CD8-positive, alpha-beta memory T cell (primary cell): Measurements from ENCODE around the gene NEIL3. TPM values are rescaled to one million over a fixed set of nuclear protein-coding genes. Genes with fewer than 3 reads are reported as not detected.
"Not testable (repeated sequence)": the region's sequence is repeated elsewhere in the genome, so short reads cannot be mapped to it uniquely, and the experiment has no call there.

Source experiments
- CTCF ChIA-PET: fragments of 350-600 bp; sonication (Branson Sonifier 250); formaldehyde crosslinking; loops from one replicate; lab custom pipeline; 2021; ENCODE audit warnings: antibody characterized with exemption; lab: Charles Lee
- POLR2A ChIA-PET: fragments of 350-600 bp; sonication (Branson Sonifier 250); formaldehyde crosslinking; loops from one replicate; lab custom pipeline; 2021; ENCODE audit warnings: antibody characterized with exemption; lab: Charles Lee
- DNase-seq, 5 donors: peaks; one replicate each; pipeline versions ENCODE4 v3.0.0 to v3.0.0-alpha.2; 2020 to 2022; ENCODE audit warnings: mixed read lengths in 1 of 5
- H3K27ac ChIP-seq: one replicate; pipeline ENCODE4 v1.7.0; 2013; ENCODE audit warnings: low read depth, mild to moderate bottlenecking, low read length, moderate library complexity
- H3K27me3 ChIP-seq: 2 replicates; pipeline ENCODE4 v1.7.0; 2013; ENCODE audit warnings: low read length, mild to moderate bottlenecking; ENCODE audit not compliant: insufficient read depth, poor library complexity, severe bottlenecking
- H3K36me3 ChIP-seq: 2 replicates; pipeline ENCODE4 v1.7.0; 2013; ENCODE audit warnings: mild to moderate bottlenecking, low read length, moderate library complexity; ENCODE audit not compliant: insufficient read depth
- H3K4me1 ChIP-seq: 2 replicates; pipeline ENCODE4 v1.7.0; 2013; ENCODE audit warnings: mild to moderate bottlenecking, low read length, moderate library complexity; ENCODE audit not compliant: insufficient read depth
- H3K4me3 ChIP-seq: 2 replicates; pipeline ENCODE4 v1.7.0; 2013; ENCODE audit warnings: mild to moderate bottlenecking, low read length
- H3K9me3 ChIP-seq: 2 replicates; pipeline ENCODE4 v1.7.0; 2013; ENCODE audit warnings: mild to moderate bottlenecking, low read length
- H3K27ac Mint-ChIP-seq, 8 donors: one replicate each; pipeline ENCODE4 v1.8.0; 2020 to 2021; ENCODE audit warnings: mixed read lengths in 8 of 8, mild to moderate bottlenecking in 6 of 8, inconsistent platforms in 3 of 8, moderate library complexity in 3 of 8
- H3K27me3 Mint-ChIP-seq, 2 donors: one replicate each; pipeline ENCODE4 v1.8.0; 2020 to 2021; ENCODE audit warnings: mixed read lengths in 2 of 2, mild to moderate bottlenecking in 1 of 2, moderate library complexity in 1 of 2
- H3K36me3 Mint-ChIP-seq, 3 donors: one replicate each; pipeline ENCODE4 v1.8.0; 2020 to 2021; ENCODE audit warnings: mixed read lengths in 3 of 3, inconsistent platforms in 1 of 3, mild to moderate bottlenecking in 1 of 3
- H3K4me1 Mint-ChIP-seq, 3 donors: one replicate each; pipeline ENCODE4 v1.8.0; 2020 to 2021; ENCODE audit warnings: mixed read lengths in 3 of 3, inconsistent platforms in 1 of 3, mild to moderate bottlenecking in 1 of 3
- H3K4me3 Mint-ChIP-seq, 7 donors: one replicate each; pipeline ENCODE4 v1.8.0; 2020 to 2021; ENCODE audit warnings: mixed read lengths in 7 of 7, mild to moderate bottlenecking in 6 of 7, moderate library complexity in 4 of 7, inconsistent platforms in 2 of 7
- H3K9me3 Mint-ChIP-seq, 5 donors: one replicate each; pipeline ENCODE4 v1.8.0; 2020 to 2022; ENCODE audit warnings: mixed read lengths in 5 of 5, mild to moderate bottlenecking in 3 of 5, moderate library complexity in 2 of 5, inconsistent platforms in 1 of 5
- polyA plus RNA-seq: library from polyadenylated mRNA; unstranded; fragments of 300-500 nt; fragmentation: Illumina TruSeq; gene quantifications from one replicate; pipeline ENCODE4 v1.2.3, GENCODE V29; 2021
- total RNA-seq, 2 experiments: library from RNA; stranded (reverse); gene quantifications; one replicate each; pipeline ENCODE4 v1.2.3, GENCODE V29; 2021

NEIL3 gene
- total and polyA plus RNA-seq, 3 experiments from 2014 or later, result 0.32 to 10.3 (median 9.9) TPM

DNA sequence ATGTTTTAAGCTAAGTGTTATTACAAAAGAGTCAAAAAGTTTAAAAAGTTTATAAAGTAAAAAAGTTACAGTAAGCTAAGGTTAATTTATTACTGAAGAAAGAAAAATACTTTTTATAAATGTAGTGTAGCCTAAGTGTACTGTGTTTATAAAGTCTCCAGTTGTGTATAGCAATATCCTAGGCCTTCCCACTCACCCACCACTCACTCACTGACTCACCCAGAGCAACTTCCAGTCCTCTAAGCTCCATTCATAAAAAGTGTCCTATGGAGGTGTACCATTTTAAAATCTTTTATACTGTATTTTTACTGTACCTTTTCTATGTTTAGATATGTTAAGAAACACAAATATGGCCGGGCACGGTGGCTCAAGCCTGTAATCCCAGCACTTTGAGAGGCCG is 4.8 kb upstream of the NEIL3 start:
- POLR2A ChIA-PET, H3K4me3 ChIP-seq, H3K27me3 Mint-ChIP-seq, H3K9me3 ChIP-seq, H3K27ac Mint-ChIP-seq, H3K9me3 Mint-ChIP-seq, H3K27ac ChIP-seq, H3K27me3 ChIP-seq, DNase-seq, H3K4me3 Mint-ChIP-seq, H3K36me3 Mint-ChIP-seq, H3K36me3 ChIP-seq: not testable (repeated sequence)
- CTCF ChIA-PET, result interaction anchor here (0.9 kb wide), 1 partner anchor 11 kb away, joined by 3 read pairs; no protein-coding TSS in a partner anchor
- H3K4me1 Mint-ChIP-seq, result peaks cover 10 to 19% (median 18%) of the 10 kb centered on the region in 3 donors
- H3K4me1 ChIP-seq, result peaks cover 15% of the 10 kb centered on the region

GRCh38 chr4:177308125-177308524 is 1.5 kb upstream of the NEIL3 start:
- Mint-ChIP-seq H3K36me3 (peaks cover 0 to 8% (median 0%) of the 10 kb centered on the region in 3 donors), H3K27me3 (no peaks in the 10 kb centered on the region), H3K27ac (peak overlapping the region in 6 of 8 donors; percentile 23 to 84 (median 76)), H3K4me3 (peak overlapping the region in 5 of 7 donors; percentile 29 to 75 (median 45)), H3K9me3 (no peaks in the 10 kb centered on the region), H3K4me1 (peaks cover 15 to 50% (median 37%) of the 10 kb centered on the region in 3 donors)
- no peak overlapping the region for H3K4me3 ChIP-seq
- DNase-seq, result no peak
- no peak overlapping the region for H3K27ac ChIP-seq
- no peaks in the 10 kb centered on the region for H3K27me3 ChIP-seq
- ChIA-PET CTCF (interaction anchor here (1.0 kb wide), 1 partner anchor 11 kb away, joined by 3 read pairs; no protein-coding TSS in a partner anchor), POLR2A (interaction anchor here (2.0 kb wide), 1 partner anchor 134 kb away, joined by 14 read pairs; the partner anchor contains the start of gene AGA)
- no peaks in the 10 kb centered on the region for H3K36me3 ChIP-seq
- peaks cover 22% of the 10 kb centered on the region for H3K4me1 ChIP-seq
- no peaks in the 10 kb centered on the region for H3K9me3 ChIP-seq

DNA sequence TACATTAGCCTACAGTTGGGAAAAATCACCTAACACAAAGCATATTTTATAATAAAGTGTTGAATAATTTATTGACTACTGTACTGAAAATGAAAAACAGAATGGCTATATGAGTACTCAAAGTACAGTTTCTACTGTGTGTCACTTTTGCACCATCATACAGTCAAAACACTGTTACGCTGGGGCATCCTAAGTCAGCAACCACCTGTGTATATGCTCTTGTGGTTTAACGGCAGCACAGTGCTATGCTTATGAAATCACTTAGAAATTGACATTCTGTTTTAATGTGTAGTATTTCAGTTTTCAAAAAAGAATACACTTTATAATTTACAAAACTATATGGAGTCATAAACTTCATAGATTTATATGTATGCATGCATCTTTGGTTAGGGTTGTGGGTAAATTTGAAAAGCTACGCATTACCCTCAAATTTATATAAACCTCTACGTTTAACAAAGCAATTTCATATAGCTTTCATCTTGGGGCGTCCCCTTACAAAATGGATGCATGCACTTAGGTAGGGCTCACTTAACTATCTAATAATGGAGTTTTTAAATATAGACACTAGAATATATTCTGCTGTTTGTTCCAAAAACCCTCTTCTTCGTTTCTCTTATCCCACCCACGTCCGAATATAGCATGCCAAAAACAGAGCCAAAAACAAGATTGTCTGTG is 690 bp upstream of the NEIL3 start:
- H3K9me3 ChIP-seq, result no peaks in the 10 kb centered on the region
- H3K4me3 ChIP-seq, result peak overlapping the region; percentile 67
- H3K27me3 Mint-ChIP-seq, result no peaks in the 10 kb centered on the region
- ChIA-PET CTCF (interaction anchor here (0.9 to 3.3 kb wide), 3 partner anchors 13 to 132 kb away, joined by 3 to 12 read pairs (median 5); no protein-coding TSS in a partner anchor), POLR2A (interaction anchor here (0.7 to 2.0 kb wide), 2 partner anchors 11 to 133 kb away, joined by 5 to 14 read pairs; partner anchors contain the start of gene AGA)
- no peaks in the 10 kb centered on the region for H3K36me3 ChIP-seq
- peak overlapping the region; percentile 60 to 92 (median 89) for H3K27ac Mint-ChIP-seq
- peak overlapping the region; percentile 72 for H3K27ac ChIP-seq
- DNase-seq, result no peak
- H3K27me3 ChIP-seq, result no peaks in the 10 kb centered on the region
- peaks cover 22% of the 10 kb centered on the region for H3K4me1 ChIP-seq
- H3K9me3 Mint-ChIP-seq, result no peaks in the 10 kb centered on the region
- peaks cover 15 to 58% (median 43%) of the 10 kb centered on the region in 3 donors for H3K4me1 Mint-ChIP-seq
- H3K36me3 Mint-ChIP-seq, result peaks cover 0 to 8% (median 0%) of the 10 kb centered on the region in 3 donors
- peak overlapping the region; percentile 80 to 96 (median 94) for H3K4me3 Mint-ChIP-seq

GRCh38 chr4:177311589-177311988 is 1.9 kb downstream of the NEIL3 start:
- no peaks in the 10 kb centered on the region for H3K27me3 Mint-ChIP-seq
- no peak for DNase-seq
- H3K4me1 Mint-ChIP-seq, result peaks cover 27 to 81% (median 64%) of the 10 kb centered on the region in 3 donors
- H3K9me3 Mint-ChIP-seq, result no peaks in the 10 kb centered on the region
- CTCF ChIA-PET, result interaction anchor here (0.9 to 3.3 kb wide), 3 partner anchors 9 to 62 kb away, joined by 3 to 12 read pairs (median 4); no protein-coding TSS in a partner anchor
- Histone ChIP-seq H3K36me3 (no peaks in the 10 kb centered on the region), H3K27ac (no peak overlapping the region), H3K27me3 (no peaks in the 10 kb centered on the region), H3K4me1 (peaks cover 25% of the 10 kb centered on the region), H3K9me3 (no peaks in the 10 kb centered on the region), H3K4me3 (no peak overlapping the region)
- H3K27ac Mint-ChIP-seq, result peak overlapping the region in 2 of 8 donors; percentile 12 to 68
- POLR2A ChIA-PET, result no interaction called here
- peak overlapping the region in 5 of 7 donors; percentile 8 to 59 (median 45) for H3K4me3 Mint-ChIP-seq
- H3K36me3 Mint-ChIP-seq, result peaks cover 0 to 8% (median 0%) of the 10 kb centered on the region in 3 donors

- H3K4me1 Mint-ChIP-seq, result peaks cover 35 to 89% (median 74%) of the 10 kb centered on the region in 3 donors
- no peaks in the 10 kb centered on the region for H3K27me3 ChIP-seq
- no peaks in the 10 kb centered on the region for H3K27me3 Mint-ChIP-seq
- H3K36me3 Mint-ChIP-seq, result peaks cover 0 to 8% (median 0%) of the 10 kb centered on the region in 3 donors
- H3K4me3 ChIP-seq, result no peak overlapping the region
- no peak for DNase-seq
- no peak overlapping the region for H3K27ac ChIP-seq
- H3K4me3 Mint-ChIP-seq, result peak overlapping the region in 1 of 7 donors; percentile 25
- CTCF ChIA-PET, result interaction anchor here (1.5 kb wide), 2 partner anchors 9 to 63 kb away, joined by 4 to 5 read pairs; no protein-coding TSS in a partner anchor
- no peaks in the 10 kb centered on the region for H3K36me3 ChIP-seq
- H3K9me3 ChIP-seq, result no peaks in the 10 kb centered on the region
- peaks cover 24% of the 10 kb centered on the region for H3K4me1 ChIP-seq
- H3K27ac Mint-ChIP-seq, result peak overlapping the region in 1 of 8 donors; percentile 64
- POLR2A ChIA-PET, result no interaction called here
- no peaks in the 10 kb centered on the region for H3K9me3 Mint-ChIP-seq
Observed at GRCh38 chr4:177313263-177313662, 3.6 kb downstream of the NEIL3 start.

DNA sequence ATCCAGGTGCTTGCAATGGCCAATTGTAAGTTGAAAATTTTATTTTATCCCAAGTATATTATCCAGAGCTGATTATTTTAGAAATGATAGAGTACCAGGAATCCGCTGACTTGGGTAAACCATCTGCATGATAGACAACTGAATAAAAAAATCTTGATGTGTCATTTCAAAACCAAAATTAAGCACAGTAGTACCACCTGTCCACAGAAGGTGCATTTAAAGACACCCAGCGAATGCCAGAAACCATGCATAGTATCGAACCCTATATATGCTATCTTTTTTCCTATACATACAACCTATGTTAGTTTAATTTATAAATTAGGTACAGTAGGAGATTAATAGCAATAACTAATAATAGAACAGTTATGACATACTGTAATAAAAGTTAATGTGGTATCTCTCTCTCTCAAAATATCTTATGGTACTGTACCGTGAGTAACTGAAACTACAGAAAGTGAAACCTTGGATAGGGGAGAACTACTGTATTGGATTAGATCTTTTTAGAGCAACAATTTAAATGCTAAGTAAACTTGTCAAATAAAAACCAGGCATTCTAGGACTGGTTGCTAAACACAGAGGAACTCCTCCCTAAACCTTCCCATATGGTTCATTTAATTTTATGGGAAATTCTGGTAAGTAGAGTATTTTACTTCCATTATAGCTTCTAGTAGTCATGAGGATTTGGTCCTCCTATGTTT is 6.2 kb downstream of the NEIL3 start:
- no peaks in the 10 kb centered on the region for H3K9me3 ChIP-seq
- no peaks in the 10 kb centered on the region for H3K27me3 ChIP-seq
- H3K4me1 Mint-ChIP-seq, result peaks cover 42 to 92% (median 75%) of the 10 kb centered on the region in 3 donors
- no peaks in the 10 kb centered on the region for H3K27me3 Mint-ChIP-seq
- no peak overlapping the region for H3K27ac ChIP-seq
- H3K4me3 ChIP-seq, result peak overlapping the region; percentile 18
- CTCF ChIA-PET, result no interaction called here
- peak overlapping the region; percentile 1 to 92 (median 78) for H3K27ac Mint-ChIP-seq
- POLR2A ChIA-PET, result no interaction called here
- DNase-seq, result no peak
- H3K36me3 ChIP-seq, result no peaks in the 10 kb centered on the region
- no peaks in the 10 kb centered on the region for H3K36me3 Mint-ChIP-seq
- H3K4me1 ChIP-seq, result peaks cover 12% of the 10 kb centered on the region
- peak overlapping the region; percentile 67 to 85 (median 77) for H3K4me3 Mint-ChIP-seq
- H3K9me3 Mint-ChIP-seq, result no peaks in the 10 kb centered on the region

DNA sequence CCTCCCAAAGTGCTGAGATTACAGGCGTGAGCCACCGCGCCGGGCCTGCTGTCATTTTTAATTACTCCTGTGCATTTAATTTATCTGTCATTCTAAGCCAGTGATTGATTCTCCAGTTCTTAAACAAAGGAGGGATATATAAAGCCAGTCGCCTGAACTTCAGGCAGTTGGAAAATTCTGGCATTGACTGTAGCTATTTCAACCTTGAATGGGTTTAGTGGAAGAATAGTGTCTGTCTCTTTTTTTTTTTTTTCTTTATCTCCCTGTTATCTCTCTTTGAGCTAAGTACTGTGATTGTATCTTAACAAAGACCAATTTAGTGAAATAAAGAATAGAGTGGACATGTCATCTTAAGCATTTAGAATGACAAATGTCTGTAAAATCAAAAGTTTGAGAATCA is 11.0 kb downstream of the NEIL3 start:
- Histone ChIP-seq H3K4me3 (no peak overlapping the region), H3K27me3 (no peaks in the 10 kb centered on the region), H3K4me1 (peaks cover 21% of the 10 kb centered on the region), H3K36me3 (no peaks in the 10 kb centered on the region), H3K27ac (no peak overlapping the region), H3K9me3 (no peaks in the 10 kb centered on the region)
- H3K9me3 Mint-ChIP-seq, result no peaks in the 10 kb centered on the region
- no peaks in the 10 kb centered on the region for H3K36me3 Mint-ChIP-seq
- peak overlapping the region in 6 of 7 donors; percentile 13 to 55 (median 32) for H3K4me3 Mint-ChIP-seq
- H3K27me3 Mint-ChIP-seq, result no peaks in the 10 kb centered on the region
- peaks cover 55 to 90% (median 82%) of the 10 kb centered on the region in 3 donors for H3K4me1 Mint-ChIP-seq
- CTCF ChIA-PET, result interaction anchor here (1.5 to 1.7 kb wide), 2 partner anchors 9 to 19 kb away, joined by 3 to 4 read pairs; no protein-coding TSS in a partner anchor
- POLR2A ChIA-PET, result interaction anchor here (0.8 to 2.0 kb wide), 2 partner anchors 10 to 11 kb away, joined by 3 to 5 read pairs; no protein-coding TSS in a partner anchor
- DNase-seq, result no peak
- H3K27ac Mint-ChIP-seq, result peak overlapping the region in 5 of 8 donors; percentile 6 to 81 (median 54)
